GM12874 (cell line): Measurements from ENCODE around the gene PRR20G.

Source experiments
- TF ChIP-seq, protein P1 (sequence below): IDR thresholded peaks from 2 replicates; pipeline ENCODE4 v1.5.1; 2011; ENCODE audit warnings: low read depth, mild to moderate bottlenecking, control low read depth, low read length, moderate library complexity; ENCODE audit not compliant: insufficient read depth

The PRR20G gene

GRCh38 chr3:127262533-127262932 lies 25.3 kb downstream of the PRR20G start:
- TF ChIP-seq, protein P1, sequence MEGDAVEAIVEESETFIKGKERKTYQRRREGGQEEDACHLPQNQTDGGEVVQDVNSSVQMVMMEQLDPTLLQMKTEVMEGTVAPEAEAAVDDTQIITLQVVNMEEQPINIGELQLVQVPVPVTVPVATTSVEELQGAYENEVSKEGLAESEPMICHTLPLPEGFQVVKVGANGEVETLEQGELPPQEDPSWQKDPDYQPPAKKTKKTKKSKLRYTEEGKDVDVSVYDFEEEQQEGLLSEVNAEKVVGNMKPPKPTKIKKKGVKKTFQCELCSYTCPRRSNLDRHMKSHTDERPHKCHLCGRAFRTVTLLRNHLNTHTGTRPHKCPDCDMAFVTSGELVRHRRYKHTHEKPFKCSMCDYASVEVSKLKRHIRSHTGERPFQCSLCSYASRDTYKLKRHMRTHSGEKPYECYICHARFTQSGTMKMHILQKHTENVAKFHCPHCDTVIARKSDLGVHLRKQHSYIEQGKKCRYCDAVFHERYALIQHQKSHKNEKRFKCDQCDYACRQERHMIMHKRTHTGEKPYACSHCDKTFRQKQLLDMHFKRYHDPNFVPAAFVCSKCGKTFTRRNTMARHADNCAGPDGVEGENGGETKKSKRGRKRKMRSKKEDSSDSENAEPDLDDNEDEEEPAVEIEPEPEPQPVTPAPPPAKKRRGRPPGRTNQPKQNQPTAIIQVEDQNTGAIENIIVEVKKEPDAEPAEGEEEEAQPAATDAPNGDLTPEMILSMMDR, result no peak

DNA sequence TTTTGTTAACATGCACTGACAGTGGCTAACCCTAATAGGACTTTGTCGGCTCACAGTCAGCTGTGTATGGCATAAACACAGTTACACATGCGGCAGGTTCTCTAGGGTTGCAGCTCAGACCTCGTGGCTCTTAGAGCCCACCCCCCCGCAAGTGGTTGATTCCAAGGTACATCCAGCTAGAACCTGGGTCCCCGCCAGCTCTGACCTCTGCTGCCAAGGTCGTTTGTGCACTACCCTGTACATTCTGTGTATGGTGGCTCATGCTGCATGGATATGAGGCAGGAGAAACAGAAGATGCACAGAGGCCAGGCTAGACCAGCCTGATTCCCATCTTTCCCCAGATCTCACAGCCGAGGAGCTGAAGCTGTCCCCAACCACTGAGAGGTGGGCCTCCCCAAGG lies 25.9 kb downstream of the PRR20G start:
- TF ChIP-seq, protein P1, result no peak

DNA sequence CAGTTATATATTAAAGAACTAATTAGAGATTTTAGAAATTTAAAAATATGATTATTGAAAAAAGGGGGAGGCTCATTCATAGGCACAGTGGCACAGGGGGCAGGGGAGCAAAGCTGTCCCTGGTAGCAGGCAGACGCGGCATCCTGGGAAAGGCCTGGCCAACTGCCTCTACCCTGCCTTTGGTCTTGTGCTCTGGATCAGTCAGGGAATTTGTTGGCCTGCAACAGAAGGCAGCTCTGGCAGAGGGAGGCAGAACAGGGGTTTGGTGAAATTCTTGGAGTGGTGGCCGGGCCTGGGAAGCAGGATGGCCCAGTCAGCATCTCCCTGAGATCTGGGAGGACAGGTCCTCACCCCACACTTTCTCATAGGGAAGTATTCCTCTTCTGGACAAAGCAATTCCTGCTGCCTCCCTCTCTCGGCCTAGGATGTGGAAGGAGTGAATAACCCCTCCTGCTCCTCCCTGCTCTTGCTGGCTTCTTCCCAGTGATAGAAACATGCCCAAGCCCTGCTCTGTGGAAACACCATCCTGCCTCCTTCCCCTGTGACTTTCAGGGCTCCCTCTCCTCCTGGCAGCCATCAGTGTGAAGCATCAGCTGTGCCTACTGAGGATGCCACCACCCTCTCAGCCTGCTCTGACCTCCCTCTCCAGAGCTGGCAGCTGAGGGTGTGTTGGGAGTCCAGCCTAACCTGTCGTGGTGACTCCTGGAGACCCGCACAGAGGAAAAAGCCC lies 26.9 kb downstream of the PRR20G start:
- TF ChIP-seq, protein P1, result no peak

- TF ChIP-seq, protein P1, result no peak
Observed at GRCh38 chr3:127260416-127260815, 27.4 kb downstream of the PRR20G start.

DNA sequence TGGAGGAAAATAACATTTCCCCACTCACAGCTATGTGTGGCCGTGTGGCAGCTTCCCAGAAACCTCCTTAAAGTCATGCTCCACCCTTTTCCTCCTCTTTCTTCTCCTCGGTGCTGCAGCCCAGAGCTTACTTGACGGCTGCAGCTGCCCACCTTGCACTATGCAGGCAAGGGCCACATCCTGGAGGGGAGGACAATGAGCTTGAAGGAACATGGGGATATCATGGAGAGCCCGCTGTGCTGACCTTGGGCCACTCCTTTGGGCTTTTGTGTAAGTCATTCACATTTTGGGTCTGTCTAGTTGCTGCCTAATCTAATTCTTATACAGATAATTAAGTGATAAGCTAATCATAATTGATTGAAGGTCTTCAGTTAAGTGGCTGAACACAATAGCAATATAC lies 28.0 kb downstream of the PRR20G start:
- TF ChIP-seq, protein P1, result no peak

DNA sequence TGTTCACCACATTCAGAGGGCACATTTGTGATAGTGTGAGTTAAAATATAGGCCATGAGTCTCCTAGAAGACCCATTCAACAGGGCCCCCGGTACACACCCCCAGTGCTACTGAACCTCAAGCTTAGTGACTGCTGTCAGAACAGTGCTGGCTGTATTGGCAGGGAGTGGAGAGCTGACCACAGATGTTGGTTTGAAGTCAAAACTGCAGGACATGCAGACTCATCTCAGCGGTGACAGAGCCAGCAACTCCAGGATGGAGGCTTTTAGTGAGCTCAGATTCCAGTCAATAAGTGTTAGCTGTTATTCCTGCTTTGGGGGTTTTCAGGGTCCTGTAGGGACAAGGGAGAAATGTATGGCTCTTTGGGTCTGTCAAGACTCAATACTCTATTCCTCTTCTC lies 29.1 kb downstream of the PRR20G start:
- TF ChIP-seq, protein P1, result no peak

DNA sequence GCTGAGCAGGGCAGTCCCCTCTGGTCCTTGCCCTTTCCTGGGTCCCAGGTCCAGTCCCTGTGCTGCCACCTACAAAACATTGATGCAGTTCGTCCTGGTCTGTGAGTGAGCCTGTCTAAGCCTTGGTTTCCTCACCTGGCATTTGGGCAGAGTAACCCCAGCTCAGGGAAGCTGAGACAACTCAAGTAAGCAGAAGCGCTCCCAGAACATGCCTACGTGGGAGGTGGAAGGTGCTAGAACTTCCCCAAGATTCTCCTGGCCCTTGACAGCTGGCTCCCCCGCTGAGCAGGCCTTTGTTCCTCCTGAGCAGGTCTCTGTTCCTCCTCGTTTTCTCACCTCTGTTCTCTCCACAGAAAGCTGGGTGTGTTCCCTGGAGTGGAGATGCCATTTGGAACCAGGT lies 30.5 kb downstream of the PRR20G start:
- TF ChIP-seq, protein P1, result no peak
